CD14-positive monocyte (primary cell): ENCODE results near the gene SMCO3. TPM values are rescaled to one million over a fixed set of nuclear protein-coding genes. Genes with fewer than 3 reads are reported as not detected.
A peak's percentile ranks its signal among the peaks of the same experiment; 100 is the strongest.

ENCODE experiments used
- DNase-seq, 3 donors: peaks; one replicate each; pipeline ENCODE4 v3.0.0-alpha.2; 2011 to 2022
- H2AFZ ChIP-seq: 2 replicates; pipeline ENCODE4 v1.6.0; 2012; ENCODE audit warnings: mild to moderate bottlenecking, low read depth, low read length, inconsistent platforms; ENCODE audit not compliant: insufficient read depth, poor library complexity, severe bottlenecking
- H3K27ac ChIP-seq, 2 donors: 1 replicate in 1 of 2; 2 replicates in 1 of 2; pipeline ENCODE4 v1.5.1; 2012 to 2013; ENCODE audit warnings: low read length in 2 of 2, control low read depth in 1 of 2, inconsistent platforms in 1 of 2, low read depth in 1 of 2, mild to moderate bottlenecking in 1 of 2
- H3K27me3 ChIP-seq, 2 donors: one replicate each; pipeline versions ENCODE4 v1.6.0 to v1.6.1; 2011 to 2013; ENCODE audit warnings: low read length in 2 of 2; ENCODE audit not compliant: control insufficient read depth in 2 of 2, insufficient read depth in 2 of 2
- H3K36me3 ChIP-seq, 2 donors: replicated peaks in 1 of 2; 1 replicate in 1 of 2; 2 replicates in 1 of 2; pipeline versions ENCODE4 v1.5.1 to v1.6.1; 2012 to 2013; ENCODE audit warnings: low read length in 2 of 2, control low read depth in 1 of 2, inconsistent platforms in 1 of 2, mild to moderate bottlenecking in 1 of 2; ENCODE audit not compliant: insufficient read depth in 2 of 2, control insufficient read depth in 1 of 2
- H3K4me1 ChIP-seq, 2 donors: 1 replicate in 1 of 2; 2 replicates in 1 of 2; pipeline versions ENCODE4 v1.5.1 to v1.6.1; 2012 to 2013; ENCODE audit warnings: low read length in 2 of 2, control low read depth in 1 of 2, inconsistent platforms in 1 of 2, mild to moderate bottlenecking in 1 of 2, moderate library complexity in 1 of 2; ENCODE audit not compliant: insufficient read depth in 2 of 2, control insufficient read depth in 1 of 2
- H3K4me2 ChIP-seq: replicated peaks from 2 replicates; pipeline ENCODE3; 2012; ENCODE audit warnings: low read length, moderate library complexity, mild to moderate bottlenecking; ENCODE audit not compliant: poor library complexity, severe bottlenecking; ENCODE audit errors: extremely low read depth
- H3K4me3 ChIP-seq, 3 experiments: fragments of 200-600 bp in 1 of 3; sonication (generic) in 1 of 3; replicated peaks in 1 of 3; 1 replicate in 2 of 3; 2 replicates in 1 of 3; pipeline ENCODE4 v1.5.1; 2011 to 2013; ENCODE audit warnings: low read length in 3 of 3, mild to moderate bottlenecking in 3 of 3, control low read depth in 2 of 3, low read depth in 2 of 3, inconsistent platforms in 1 of 3, moderate library complexity in 1 of 3
- H3K79me2 ChIP-seq: 2 replicates; pipeline ENCODE4 v1.6.0; 2012; ENCODE audit warnings: mild to moderate bottlenecking, control low read depth, inconsistent platforms, low read length, moderate library complexity; ENCODE audit not compliant: insufficient read depth
- H3K9ac ChIP-seq: 2 replicates; pipeline ENCODE4 v1.6.0; 2017; ENCODE audit warnings: low read length, mild to moderate bottlenecking; ENCODE audit not compliant: insufficient read depth, poor library complexity, severe bottlenecking
- H3K9me3 ChIP-seq, 2 donors: replicated peaks in 1 of 2; 1 replicate in 1 of 2; 2 replicates in 1 of 2; pipeline versions ENCODE4 v1.5.1 to v1.6.1; 2012 to 2013; ENCODE audit warnings: low read length in 2 of 2, control low read depth in 1 of 2; ENCODE audit not compliant: control insufficient read depth in 1 of 2, insufficient read depth in 1 of 2
- H4K20me1 ChIP-seq: 2 replicates; pipeline ENCODE4 v1.6.0; 2012; ENCODE audit warnings: mild to moderate bottlenecking, low read length, control low read depth, moderate library complexity; ENCODE audit not compliant: insufficient read depth
- H3K27ac Mint-ChIP-seq, 7 donors: one replicate each; pipeline ENCODE4 v1.8.0; 2020; ENCODE audit warnings: mild to moderate bottlenecking in 7 of 7, mixed read lengths in 7 of 7, moderate library complexity in 6 of 7, inconsistent platforms in 2 of 7
- H3K27me3 Mint-ChIP-seq, 3 donors: one replicate each; pipeline ENCODE4 v1.8.0; 2021 to 2022; ENCODE audit warnings: low read depth in 3 of 3, mild to moderate bottlenecking in 3 of 3, mixed read lengths in 3 of 3, moderate library complexity in 3 of 3, inconsistent platforms in 1 of 3
- H3K36me3 Mint-ChIP-seq, 2 donors: one replicate each; pipeline ENCODE4 v1.8.0; 2020; ENCODE audit warnings: mixed read lengths in 2 of 2, inconsistent platforms in 1 of 2, mild to moderate bottlenecking in 1 of 2
- H3K4me1 Mint-ChIP-seq: one replicate; pipeline ENCODE4 v1.8.0; 2020; ENCODE audit warnings: mild to moderate bottlenecking, mixed read lengths
- H3K4me3 Mint-ChIP-seq, 2 donors: one replicate each; pipeline ENCODE4 v1.8.0; 2020; ENCODE audit warnings: mild to moderate bottlenecking in 2 of 2, mixed read lengths in 2 of 2, moderate library complexity in 1 of 2
- H3K9me3 Mint-ChIP-seq, 7 donors: one replicate each; pipeline ENCODE4 v1.8.0; 2020 to 2022; ENCODE audit warnings: mixed read lengths in 7 of 7, mild to moderate bottlenecking in 6 of 7, moderate library complexity in 6 of 7, inconsistent platforms in 2 of 7
- CTCF ChIP-seq: fragments of 200-600 bp; IDR thresholded peaks from one replicate; pipeline ENCODE4 v1.8.0; 2022; ENCODE audit warnings: antibody characterized with exemption, mild to moderate bottlenecking
- WGBS: methylation state at CpG from one replicate; pipeline ENCODE4 v1.1.5; 2013; ENCODE audit warnings: missing lambda C conversion rate; ENCODE audit not compliant: insufficient coverage; 5-methylcytosine and 5-hydroxymethylcytosine counted together
- intact Hi-C, 2 donors: fragments of 100-400 bp; cut with micrococcal nuclease; formaldehyde crosslinking; loops; one replicate each; pipeline versions ENCODE4 v1.15.0 to v1.15.1; 2023
- polyA plus RNA-seq, 3 donors: library from polyadenylated mRNA; depleted of rRNA in 1 of 3; unstranded in 2 of 3; stranded (reverse) in 1 of 3; fragments of 300-500 nt in 2 of 3; fragments of >200 nt in 1 of 3; fragmentation: Illumina TruSeq in 2 of 3; gene quantifications; 1 replicate in 2 of 3; 2 replicates in 1 of 3; pipeline ENCODE4 v1.2.3, GENCODE V29; 2012 to 2021

Gene SMCO3
- polyA plus RNA-seq, 3 donors = 0.11 TPM; not detected in 2

- Mint-ChIP-seq H3K9me3 (no peaks in the 10 kb centered on the region), H3K4me1 (peaks cover 2% of the 10 kb centered on the region), H3K36me3 (no peaks in the 10 kb centered on the region), H3K27me3 (peaks cover 0 to 2% (median 0%) of the 10 kb centered on the region in 3 donors), H3K4me3 (no peak overlapping the region), H3K27ac (no peak overlapping the region)
- Histone ChIP-seq H3K4me3 (no peak overlapping the region), H3K9ac (no peak overlapping the region), H4K20me1 (no peaks in the 10 kb centered on the region), H3K4me1 (no peaks in the 10 kb centered on the region), H3K36me3 (no peaks in the 10 kb centered on the region), H3K79me2 (no peaks in the 10 kb centered on the region), H3K4me2 (no peak overlapping the region), H3K27me3 (no peaks in the 10 kb centered on the region), H3K27ac (no peak overlapping the region), H2AFZ (peak overlapping the region; percentile 21), H3K9me3 (no peaks in the 10 kb centered on the region)
- DNase-seq = peak; percentile 21 to 52 (median 43)
- intact Hi-C loops = loop anchor here (5.0 to 10.0 kb wide), 2 partner anchors 89 to 152 kb away; partner anchors contain the start of gene ERP27 (in 1 of the 2)
- 22% methylated on average over 1 of the region's 3 CpGs for WGBS
- peak; percentile 74 for TF ChIP-seq CTCF
These were observed 31.4 kb upstream of the SMCO3 start for GRCh38 chr12:14845350-14845750.

GRCh38 chr12:14844401-14844800 is 30.4 kb upstream of the SMCO3 start:
- Histone ChIP-seq H3K4me3 (no peak overlapping the region), H2AFZ (no peak overlapping the region), H3K9me3 (no peaks in the 10 kb centered on the region), H3K27ac (no peak overlapping the region), H3K4me2 (no peak overlapping the region), H4K20me1 (no peaks in the 10 kb centered on the region), H3K27me3 (no peaks in the 10 kb centered on the region), H3K36me3 (no peaks in the 10 kb centered on the region), H3K9ac (no peak overlapping the region), H3K79me2 (no peaks in the 10 kb centered on the region), H3K4me1 (no peaks in the 10 kb centered on the region)
- TF ChIP-seq CTCF = no peak
- no peak overlapping the region for H3K4me3 Mint-ChIP-seq
- peaks cover 0 to under 1% (median 0%) of the 10 kb centered on the region in 7 donors for H3K9me3 Mint-ChIP-seq
- DNase-seq = no peak
- peaks cover 2% of the 10 kb centered on the region for H3K4me1 Mint-ChIP-seq
- intact Hi-C loops = loop anchor here in 1 of 2 donors (10.0 kb wide), 1 partner anchor 90 kb away; the partner anchor contains the start of gene ERP27
- peaks cover 0 to 2% (median 0%) of the 10 kb centered on the region in 3 donors for H3K27me3 Mint-ChIP-seq
- no peak overlapping the region for H3K27ac Mint-ChIP-seq
- H3K36me3 Mint-ChIP-seq = no peaks in the 10 kb centered on the region
